Caco-2 (cell line): Measurements from ENCODE around the gene EFCAB12. TPM values are rescaled to one million over a fixed set of nuclear protein-coding genes. Genes with fewer than 3 reads are reported as not detected.

Experiments used
- BruUV-seq: library from RNA; stranded (reverse); fragments of 400-500 nt; replicated peaks from 2 replicates; lab custom pipeline; 2021; lab: Mats Ljungman, UMichigan
- CTCF ChIA-PET: fragments of 300-600 bp; sonication (Branson Sonifier 250); formaldehyde crosslinking; loops from one replicate; lab custom pipeline; 2022; ENCODE audit warnings: antibody characterized with exemption; lab: Charles Lee
- POLR2A ChIA-PET: fragments of 300-600 bp; sonication (Branson Sonifier 250); formaldehyde crosslinking; loops from one replicate; lab custom pipeline; 2022; ENCODE audit warnings: antibody characterized with exemption; lab: Charles Lee
- DNase-seq, 2 experiments: peaks; one replicate each; pipeline versions ENCODE4 v3.0.0 to v3.0.0-alpha.2; 2020 to 2022
- H3K27me3 ChIP-seq: replicated peaks from 2 replicates; pipeline ENCODE4 v1.6.0; 2011; ENCODE audit warnings: low read length; ENCODE audit not compliant: control insufficient read depth, insufficient read depth
- H3K36me3 ChIP-seq: 2 replicates; pipeline ENCODE4 v1.5.1; 2011; ENCODE audit warnings: low read length; ENCODE audit not compliant: control insufficient read depth, insufficient read depth
- H3K4me1 ChIP-seq: fragments of 250-450 bp; sonication (Bioruptor Pico); 2 replicates; pipeline ENCODE4 v1.5.1; 2020; ENCODE audit warnings: mild to moderate bottlenecking
- H3K4me3 ChIP-seq: 2 replicates; pipeline ENCODE4 v1.5.1; 2011; ENCODE audit warnings: low read depth, mild to moderate bottlenecking, control low read depth, low read length
- H3K9me3 ChIP-seq: fragments of 250-450 bp; sonication (Bioruptor Pico); 2 replicates; pipeline ENCODE4 v1.5.1; 2020; ENCODE audit warnings: mild to moderate bottlenecking, moderate library complexity
- H3K27ac Mint-ChIP-seq: one replicate; pipeline ENCODE4 v1.8.0; 2022; ENCODE audit warnings: mixed read lengths; ENCODE audit not compliant: unreplicated experiment
- H3K27me3 Mint-ChIP-seq: one replicate; pipeline ENCODE4 v1.8.0; 2022; ENCODE audit warnings: mixed read lengths; ENCODE audit not compliant: insufficient read depth, unreplicated experiment
- H3K36me3 Mint-ChIP-seq: one replicate; pipeline ENCODE4 v1.8.0; 2022; ENCODE audit warnings: mild to moderate bottlenecking, mixed read lengths; ENCODE audit not compliant: insufficient read depth, unreplicated experiment
- H3K4me1 Mint-ChIP-seq: one replicate; pipeline ENCODE4 v1.8.0; 2022; ENCODE audit warnings: low read depth, mixed read lengths; ENCODE audit not compliant: unreplicated experiment
- H3K4me3 Mint-ChIP-seq: one replicate; pipeline ENCODE4 v1.8.0; 2022; ENCODE audit warnings: mild to moderate bottlenecking, moderate library complexity, mixed read lengths; ENCODE audit not compliant: unreplicated experiment
- H3K9me3 Mint-ChIP-seq: one replicate; pipeline ENCODE4 v1.8.0; 2022; ENCODE audit warnings: mixed read lengths; ENCODE audit not compliant: unreplicated experiment
- intact Hi-C: fragments of 100-400 bp; cut with micrococcal nuclease; formaldehyde crosslinking; loops from one replicate; pipeline ENCODE4 v1.10.0; 2022; ENCODE audit not compliant: unreplicated experiment
- total RNA-seq: library from RNA; stranded (reverse); gene quantifications from 2 replicates; pipeline ENCODE4 v1.2.3, GENCODE V29; 2022
- TF ChIP-seq, protein P1 (sequence below), 2 experiments: fragments of 200-600 bp in 1 of 2; IDR thresholded peaks; 1 replicate in 1 of 2; 2 replicates in 1 of 2; pipeline versions ENCODE4 v1.5.1 to v1.8.0; 2011 to 2022; ENCODE audit warnings: antibody characterized with exemption in 1 of 2, control low read depth in 1 of 2, inconsistent platforms in 1 of 2, low read depth in 1 of 2, low read length in 1 of 2, mild to moderate bottlenecking in 1 of 2, moderate library complexity in 1 of 2; ENCODE audit not compliant: insufficient read depth in 1 of 2, severe bottlenecking in 1 of 2, unreplicated experiment in 1 of 2

The EFCAB12 gene
- total RNA-seq, 1 experiment from 2014 or later = 0.14 TPM

DNA sequence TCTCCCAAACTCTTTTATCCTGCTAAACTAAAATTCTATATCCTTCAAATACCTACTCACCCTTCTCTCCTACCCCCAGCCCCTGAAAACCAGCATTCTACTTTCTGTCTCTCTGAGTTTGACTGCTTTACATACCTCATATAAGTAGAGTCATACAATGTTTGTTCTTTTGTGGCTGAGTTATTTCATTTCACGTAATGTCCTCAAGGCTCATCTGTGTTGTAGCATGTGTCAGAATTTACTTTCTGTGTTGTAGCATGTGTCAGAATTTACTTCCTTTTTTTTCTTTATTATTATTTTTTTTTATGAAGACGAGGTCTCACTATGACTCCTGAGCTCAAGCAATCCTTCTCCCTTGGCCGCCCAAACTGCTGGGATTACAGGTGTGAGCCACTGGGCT, 31.7 kb upstream of the EFCAB12 start:
- peaks cover 13% of the 10 kb centered on the region for H3K4me1 ChIP-seq
- no peak overlapping the region for H3K4me3 Mint-ChIP-seq
- H3K27me3 ChIP-seq = no peaks in the 10 kb centered on the region
- TF ChIP-seq, protein P1, sequence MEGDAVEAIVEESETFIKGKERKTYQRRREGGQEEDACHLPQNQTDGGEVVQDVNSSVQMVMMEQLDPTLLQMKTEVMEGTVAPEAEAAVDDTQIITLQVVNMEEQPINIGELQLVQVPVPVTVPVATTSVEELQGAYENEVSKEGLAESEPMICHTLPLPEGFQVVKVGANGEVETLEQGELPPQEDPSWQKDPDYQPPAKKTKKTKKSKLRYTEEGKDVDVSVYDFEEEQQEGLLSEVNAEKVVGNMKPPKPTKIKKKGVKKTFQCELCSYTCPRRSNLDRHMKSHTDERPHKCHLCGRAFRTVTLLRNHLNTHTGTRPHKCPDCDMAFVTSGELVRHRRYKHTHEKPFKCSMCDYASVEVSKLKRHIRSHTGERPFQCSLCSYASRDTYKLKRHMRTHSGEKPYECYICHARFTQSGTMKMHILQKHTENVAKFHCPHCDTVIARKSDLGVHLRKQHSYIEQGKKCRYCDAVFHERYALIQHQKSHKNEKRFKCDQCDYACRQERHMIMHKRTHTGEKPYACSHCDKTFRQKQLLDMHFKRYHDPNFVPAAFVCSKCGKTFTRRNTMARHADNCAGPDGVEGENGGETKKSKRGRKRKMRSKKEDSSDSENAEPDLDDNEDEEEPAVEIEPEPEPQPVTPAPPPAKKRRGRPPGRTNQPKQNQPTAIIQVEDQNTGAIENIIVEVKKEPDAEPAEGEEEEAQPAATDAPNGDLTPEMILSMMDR (IDR thresholded peaks at IDR 0.05; ENCODE audit: insufficient read depth in 1 of 2, low read depth in 1 of 2, low read length in 1 of 2, severe bottlenecking in 1 of 2, unreplicated experiment in 1 of 2) = no peak
- no peaks in the 10 kb centered on the region; the same call in 1 of the 2 replicates for H3K36me3 ChIP-seq
- intact Hi-C loops = no loop called here
- ChIA-PET POLR2A (no interaction called here), CTCF (interaction anchor here (0.5 kb wide), 1 partner anchor 19 kb away, joined by 3 read pairs; no protein-coding TSS in a partner anchor)
- H3K27ac Mint-ChIP-seq = no peak overlapping the region
- peaks cover 14% of the 10 kb centered on the region for H3K4me1 Mint-ChIP-seq
- H3K36me3 Mint-ChIP-seq = peaks cover 12% of the 10 kb centered on the region
- no peak overlapping the region for H3K4me3 ChIP-seq
- H3K9me3 ChIP-seq = no peaks in the 10 kb centered on the region
- DNase-seq = no peak
- BruUV-seq = no TSS peak
- no peaks in the 10 kb centered on the region for H3K27me3 Mint-ChIP-seq
- no peaks in the 10 kb centered on the region for H3K9me3 Mint-ChIP-seq

DNA sequence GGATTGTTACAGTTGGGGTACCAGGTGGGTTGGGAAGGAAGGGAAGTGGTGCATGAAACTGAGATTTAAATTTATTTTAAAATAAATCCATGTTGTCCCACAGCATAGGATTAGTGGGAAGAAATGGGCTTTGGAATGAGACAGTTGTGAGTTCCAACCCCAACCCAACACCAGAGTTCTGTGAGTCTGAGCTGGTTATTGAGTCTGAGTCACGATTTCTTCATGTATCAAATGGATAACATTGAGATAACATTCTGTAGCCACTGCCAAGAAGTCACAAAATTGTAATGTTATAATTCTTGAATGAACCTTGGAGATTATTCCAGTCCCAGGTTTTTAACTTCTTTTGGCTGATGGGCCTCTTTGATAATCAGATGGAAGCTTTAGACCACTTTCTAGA, 25.3 kb upstream of the EFCAB12 start:
- H3K4me1 ChIP-seq = peaks cover 11% of the 10 kb centered on the region; the same call in 1 of the 2 replicates
- H3K9me3 ChIP-seq = no peaks in the 10 kb centered on the region
- Mint-ChIP-seq H3K27me3 (no peaks in the 10 kb centered on the region), H3K27ac (no peak overlapping the region), H3K4me3 (no peak overlapping the region), H3K9me3 (no peaks in the 10 kb centered on the region), H3K36me3 (peaks cover 10% of the 10 kb centered on the region), H3K4me1 (peaks cover 6% of the 10 kb centered on the region)
- intact Hi-C loops = no loop called here
- no peak for DNase-seq
- TF ChIP-seq, protein P1 (IDR thresholded peaks at IDR 0.05; ENCODE audit: insufficient read depth in 1 of 2, low read depth in 1 of 2, low read length in 1 of 2, severe bottlenecking in 1 of 2, unreplicated experiment in 1 of 2) = no peak
- H3K27me3 ChIP-seq = no peaks in the 10 kb centered on the region
- H3K4me3 ChIP-seq = no peak overlapping the region
- ChIA-PET CTCF (interaction anchor here (0.5 kb wide), 1 partner anchor 248 kb away, joined by 5 read pairs; no protein-coding TSS in a partner anchor), POLR2A (no interaction called here)
- no TSS peak for BruUV-seq
- no peaks in the 10 kb centered on the region for H3K36me3 ChIP-seq

DNA sequence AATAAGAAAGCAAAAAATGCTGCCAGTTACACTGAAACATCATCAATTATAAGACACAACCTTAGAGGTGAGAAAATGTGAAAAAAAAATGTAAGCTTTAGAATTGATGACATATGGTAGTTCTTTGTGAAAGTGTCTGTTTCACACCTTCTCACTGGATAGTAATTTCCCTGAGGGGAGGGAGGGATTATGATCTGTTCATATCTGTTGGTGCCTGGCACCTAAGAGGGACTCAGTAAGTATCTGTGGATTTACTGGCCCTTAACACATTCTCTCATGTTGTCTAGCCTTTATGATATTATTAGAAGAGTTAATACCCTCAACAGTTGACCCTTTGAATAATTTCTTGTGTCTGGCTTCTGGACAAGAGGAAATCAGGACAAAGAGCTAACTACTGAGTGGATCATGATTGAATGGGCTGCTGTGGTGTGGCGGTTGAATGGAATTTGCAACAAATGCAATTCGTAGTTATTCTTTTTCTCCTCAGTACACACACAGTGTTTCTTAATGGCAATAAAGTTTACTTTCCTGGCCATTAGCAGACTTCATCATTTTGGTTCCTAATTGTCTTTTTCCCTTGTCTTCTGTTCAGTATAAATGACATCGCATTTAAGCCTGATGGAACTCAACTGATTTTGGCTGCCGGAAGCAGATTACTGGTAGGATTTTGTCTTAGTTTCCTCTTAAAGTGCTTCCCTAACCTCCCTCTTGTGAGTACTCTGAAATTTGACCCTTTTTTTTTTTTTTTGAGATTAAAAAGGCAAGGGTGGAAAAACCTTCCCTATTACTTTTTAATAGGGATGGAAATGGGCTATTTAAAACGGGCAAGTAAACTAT, 21.1 kb upstream of the EFCAB12 start:
- Mint-ChIP-seq H3K4me3 (no peak overlapping the region), H3K4me1 (peaks cover 20% of the 10 kb centered on the region), H3K27ac (peak overlapping the region; percentile 42), H3K36me3 (peaks cover 12% of the 10 kb centered on the region), H3K9me3 (no peaks in the 10 kb centered on the region), H3K27me3 (no peaks in the 10 kb centered on the region)
- TF ChIP-seq, protein P1 (IDR thresholded peaks at IDR 0.05; ENCODE audit: insufficient read depth in 1 of 2, low read depth in 1 of 2, low read length in 1 of 2, severe bottlenecking in 1 of 2, unreplicated experiment in 1 of 2) = no peak
- H3K4me1 ChIP-seq = peaks cover 44% of the 10 kb centered on the region
- ChIA-PET POLR2A (no interaction called here), CTCF (no interaction called here)
- no peak for DNase-seq
- no peaks in the 10 kb centered on the region for H3K36me3 ChIP-seq
- no peak overlapping the region for H3K4me3 ChIP-seq
- no peaks in the 10 kb centered on the region for H3K27me3 ChIP-seq
- intact Hi-C loops = no loop called here
- no peaks in the 10 kb centered on the region for H3K9me3 ChIP-seq
- BruUV-seq = no TSS peak
